GM19395 (cell line): ENCODE results near the gene PRSS50.
"Not testable (repeated sequence)": the region's sequence is repeated elsewhere in the genome, so short reads cannot be mapped to it uniquely, and the experiment has no call there.

Experiments
- ATAC-seq: cut with Tn5 transposase; IDR thresholded peaks from one replicate; pipeline ENCODE4 v1.9.1; 2021; ENCODE audit warnings: mild to moderate bottlenecking, moderate library complexity; ENCODE audit not compliant: unreplicated experiment

Gene PRSS50

DNA sequence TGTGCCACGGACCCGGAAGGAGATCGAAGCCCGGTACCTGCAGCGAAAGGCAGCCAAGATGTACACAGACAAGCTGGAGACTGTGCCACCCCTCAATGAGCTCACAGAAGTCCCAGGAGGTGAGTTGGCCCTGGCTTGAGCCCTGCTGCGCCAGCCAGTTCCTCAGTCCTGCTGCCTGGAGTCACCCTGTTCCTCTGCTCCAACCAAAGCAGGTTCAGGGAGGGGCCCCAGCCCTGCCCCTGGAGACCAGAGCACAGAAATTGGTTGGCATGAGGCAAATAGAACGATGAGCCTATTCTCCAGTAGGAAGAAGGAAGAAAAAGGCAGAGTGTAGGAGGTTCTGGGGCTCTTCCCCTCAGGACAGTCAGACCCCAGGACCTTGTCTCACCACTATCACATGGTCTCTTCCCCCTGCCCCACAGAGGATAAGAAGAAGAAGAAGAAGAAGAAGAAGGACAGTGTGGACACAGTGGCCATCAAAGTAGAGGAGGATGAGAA lies 8.5 kb downstream of the PRSS50 start:
- no peak for ATAC-seq

DNA sequence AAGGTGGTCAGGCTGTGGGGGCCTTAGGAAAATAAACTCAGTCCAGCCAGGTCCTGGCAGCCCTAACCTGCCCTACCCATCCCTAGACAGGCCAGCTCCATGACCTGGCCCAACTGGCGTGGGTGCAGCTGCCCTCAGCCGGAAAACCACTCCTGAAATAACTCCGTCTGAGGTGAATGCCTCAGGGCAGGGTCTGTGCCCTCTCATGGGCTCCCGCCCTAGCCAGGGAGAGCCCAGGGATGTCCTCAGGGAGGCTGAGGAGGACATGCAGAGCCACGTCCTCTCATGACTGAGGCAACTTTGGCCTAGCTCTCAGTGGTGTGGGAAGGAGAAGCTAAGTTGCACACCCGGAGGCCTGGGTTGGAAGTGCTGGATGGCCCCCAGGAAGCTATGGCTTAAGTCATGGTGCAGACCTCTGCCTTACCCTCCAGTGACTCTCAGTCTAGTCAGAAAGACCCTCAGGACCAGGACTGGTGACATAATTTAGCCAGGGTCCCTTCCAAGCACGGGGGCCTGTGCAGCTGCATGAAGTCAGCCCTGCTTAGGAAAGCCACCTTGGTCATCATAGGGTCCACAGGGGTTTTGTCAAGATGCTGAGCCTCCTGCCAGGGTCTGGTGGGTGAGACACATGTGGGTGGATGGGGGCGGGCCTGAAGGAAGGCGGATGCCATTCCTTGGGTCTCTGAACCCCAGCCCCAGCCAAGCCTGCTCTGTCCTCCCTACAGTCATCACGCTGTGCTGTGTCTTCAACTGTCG lies 9.1 kb downstream of the PRSS50 start:
- no peak for ATAC-seq

DNA sequence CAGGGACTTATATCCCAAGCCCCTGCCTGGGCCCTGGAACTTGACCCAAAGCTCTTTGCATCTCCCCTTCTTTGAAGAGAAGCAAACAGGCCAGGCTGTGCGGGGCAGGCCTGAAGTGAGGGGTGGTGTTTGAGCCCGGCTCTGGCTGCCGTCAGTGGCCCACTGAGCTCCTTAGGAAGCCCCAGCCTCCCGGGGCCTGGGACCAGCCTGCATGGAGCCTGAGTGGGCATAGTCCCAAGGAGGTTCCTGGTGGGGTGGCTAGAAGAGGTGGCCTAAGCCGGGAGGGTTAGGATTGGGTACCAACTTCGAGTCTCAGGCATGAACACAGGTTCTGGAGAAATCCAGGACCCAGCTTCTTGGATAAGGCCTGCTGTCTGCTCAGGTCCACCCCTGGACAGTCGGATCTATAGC lies 10.1 kb downstream of the PRSS50 start:
- no peak for ATAC-seq

- no peak for ATAC-seq
Measured at GRCh38 chr3:46706771-46707582, 10.7 kb downstream of the PRSS50 start.

DNA sequence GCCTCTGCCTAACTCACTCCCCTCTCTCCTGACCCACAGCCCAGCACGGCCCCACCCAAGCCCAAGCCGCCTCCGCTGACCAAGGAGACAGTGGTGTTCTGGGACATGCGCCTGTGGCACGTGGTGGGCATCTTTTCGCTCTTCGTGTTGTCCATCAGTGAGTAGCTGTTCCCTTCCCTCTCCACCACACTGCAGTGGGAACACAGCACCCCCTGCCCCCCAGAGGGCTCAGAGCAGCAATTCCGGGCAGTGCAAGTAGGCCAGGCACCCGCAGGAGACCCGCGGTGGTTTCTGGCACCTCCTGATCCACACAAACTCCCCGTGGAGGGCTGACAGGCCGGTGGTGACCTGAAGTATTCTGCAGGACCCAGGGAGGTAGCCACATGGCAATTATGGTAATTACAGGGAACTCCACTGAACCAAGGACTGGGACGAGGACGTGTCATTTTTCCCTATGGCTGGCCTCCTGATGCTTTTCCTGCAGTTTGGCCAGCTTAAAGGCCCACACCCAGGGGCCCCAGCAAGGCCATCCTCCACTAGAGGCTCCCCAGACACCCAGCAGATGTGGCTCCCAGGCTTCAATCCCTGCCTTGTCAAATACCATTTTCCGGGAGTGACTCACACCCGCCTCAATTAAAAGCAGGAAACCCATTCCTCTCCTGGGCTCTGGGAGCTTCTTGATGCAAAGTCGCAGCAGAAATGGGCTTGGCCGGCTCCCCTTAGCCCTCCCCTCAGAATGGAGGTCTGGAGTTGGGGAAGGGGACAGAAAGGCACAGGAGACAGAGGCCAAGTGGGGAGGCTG lies 11.7 kb downstream of the PRSS50 start:
- no peak for ATAC-seq

GRCh38 chr3:46705022-46705530 lies 12.6 kb downstream of the PRSS50 start:
- no peak for ATAC-seq

DNA sequence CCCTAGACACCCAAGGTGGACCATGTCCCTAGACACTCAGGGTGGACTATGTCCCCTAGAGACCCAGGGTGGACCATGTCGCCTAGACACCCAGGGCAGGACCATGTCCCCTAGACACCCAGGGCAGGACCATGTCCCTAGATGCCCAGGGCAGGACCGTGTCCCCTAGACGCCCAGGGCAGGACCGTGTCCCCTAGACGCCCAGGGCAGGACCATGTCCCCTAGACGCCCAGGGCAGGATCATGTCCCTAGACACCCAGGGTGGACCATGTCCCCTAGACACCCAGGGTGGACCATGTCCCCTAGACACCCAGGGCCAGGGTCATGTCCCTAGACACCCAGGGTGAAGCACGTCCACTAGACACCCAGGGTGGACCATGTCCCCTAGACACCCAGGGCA lies 13.3 kb downstream of the PRSS50 start:
- not testable (repeated sequence) for ATAC-seq

- no peak for ATAC-seq
Measured at GRCh38 chr3:46703013-46703520, 14.6 kb downstream of the PRSS50 start.

DNA sequence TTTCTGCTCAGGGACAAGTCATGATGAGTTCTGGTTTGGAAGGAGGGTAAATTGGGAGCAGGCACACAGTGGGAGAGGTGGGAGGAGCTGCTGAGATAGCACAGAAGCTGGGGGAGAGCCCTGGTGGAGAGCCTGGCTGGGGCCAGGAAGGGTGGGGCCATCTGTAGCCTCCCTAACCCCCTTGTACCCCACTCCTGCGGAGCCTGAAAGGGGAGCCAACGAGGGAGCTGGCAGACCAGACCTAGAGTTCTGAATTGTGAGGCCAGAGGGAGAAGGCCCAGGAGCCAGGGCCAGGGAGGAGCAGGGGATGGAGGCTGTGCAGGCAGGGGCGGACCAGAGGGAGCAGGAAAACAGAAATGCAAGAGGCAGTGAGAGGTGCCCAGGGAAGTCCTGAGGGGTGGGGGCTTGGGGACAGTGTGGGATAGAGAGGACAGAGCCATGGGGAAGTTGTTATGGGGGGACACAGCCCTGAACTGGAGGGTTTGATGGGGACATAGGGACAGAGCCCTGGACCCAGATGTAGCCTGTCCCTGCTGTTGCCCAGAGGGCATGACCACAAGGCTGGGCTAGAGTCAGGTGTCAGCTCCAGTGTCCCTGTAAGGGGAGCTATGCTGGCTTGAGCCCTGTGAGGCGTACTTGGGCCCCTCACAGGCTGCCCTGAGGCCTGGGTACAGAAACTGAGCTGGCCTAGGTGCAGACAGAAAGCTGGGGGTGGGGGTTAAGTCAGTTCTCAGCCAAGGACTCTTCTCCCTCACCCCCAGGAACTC lies 15.2 kb downstream of the PRSS50 start:
- no peak for ATAC-seq

GRCh38 chr3:46701181-46701939 lies 16.3 kb downstream of the PRSS50 start, which contains the start of gene TMIE:
TSS of gene TMIE (plus strand) at chr3:46701392. CDS start at chr3:46701488, 96 bp downstream.
- no peak for ATAC-seq

GRCh38 chr3:46700772-46701171 lies 16.9 kb downstream of the PRSS50 start:
- ATAC-seq, result no peak

DNA sequence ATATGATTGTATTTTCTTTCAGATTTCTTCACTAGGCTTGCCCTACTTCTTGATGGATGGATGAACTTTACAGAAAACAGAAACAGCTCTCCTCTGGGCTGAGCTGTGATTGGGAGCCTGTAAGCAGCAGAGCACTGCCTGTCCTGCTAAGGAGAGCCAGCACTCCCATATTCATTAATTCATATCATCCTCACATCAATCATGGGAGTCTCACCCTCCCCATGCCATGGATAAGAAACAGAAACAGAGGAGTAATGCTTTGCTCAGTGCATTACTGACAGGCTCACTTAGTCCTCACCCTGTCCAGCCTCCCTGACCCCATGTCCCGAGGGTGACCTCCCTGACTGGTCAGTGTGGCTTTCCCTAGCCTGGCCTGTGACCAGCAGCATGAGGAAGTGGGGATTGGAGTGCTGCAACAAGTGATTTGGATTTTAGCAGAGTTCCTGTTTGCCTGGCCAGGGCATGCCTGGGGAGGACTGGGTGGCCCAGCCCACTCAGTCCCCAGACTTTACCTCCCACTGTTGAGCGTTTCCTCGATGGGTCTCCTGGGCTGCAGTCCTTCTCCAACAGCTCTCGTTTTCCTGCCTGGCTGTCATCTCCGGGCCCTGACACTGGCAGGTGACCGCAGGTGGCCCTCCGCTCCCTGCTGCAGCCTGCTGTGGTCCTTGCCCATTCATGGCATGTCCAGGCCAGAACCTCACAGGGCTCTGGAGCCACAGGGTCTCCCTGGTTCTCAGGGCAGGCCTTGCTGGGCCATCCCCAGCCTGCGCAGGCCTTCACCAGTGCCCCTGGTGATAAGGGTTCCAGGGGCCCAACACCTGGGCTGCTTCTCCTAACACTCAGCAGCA lies 17.8 kb downstream of the PRSS50 start:
- ATAC-seq, result no peak

- no peak for ATAC-seq
Measured at GRCh38 chr3:46695962-46696894, 21.4 kb downstream of the PRSS50 start.

DNA sequence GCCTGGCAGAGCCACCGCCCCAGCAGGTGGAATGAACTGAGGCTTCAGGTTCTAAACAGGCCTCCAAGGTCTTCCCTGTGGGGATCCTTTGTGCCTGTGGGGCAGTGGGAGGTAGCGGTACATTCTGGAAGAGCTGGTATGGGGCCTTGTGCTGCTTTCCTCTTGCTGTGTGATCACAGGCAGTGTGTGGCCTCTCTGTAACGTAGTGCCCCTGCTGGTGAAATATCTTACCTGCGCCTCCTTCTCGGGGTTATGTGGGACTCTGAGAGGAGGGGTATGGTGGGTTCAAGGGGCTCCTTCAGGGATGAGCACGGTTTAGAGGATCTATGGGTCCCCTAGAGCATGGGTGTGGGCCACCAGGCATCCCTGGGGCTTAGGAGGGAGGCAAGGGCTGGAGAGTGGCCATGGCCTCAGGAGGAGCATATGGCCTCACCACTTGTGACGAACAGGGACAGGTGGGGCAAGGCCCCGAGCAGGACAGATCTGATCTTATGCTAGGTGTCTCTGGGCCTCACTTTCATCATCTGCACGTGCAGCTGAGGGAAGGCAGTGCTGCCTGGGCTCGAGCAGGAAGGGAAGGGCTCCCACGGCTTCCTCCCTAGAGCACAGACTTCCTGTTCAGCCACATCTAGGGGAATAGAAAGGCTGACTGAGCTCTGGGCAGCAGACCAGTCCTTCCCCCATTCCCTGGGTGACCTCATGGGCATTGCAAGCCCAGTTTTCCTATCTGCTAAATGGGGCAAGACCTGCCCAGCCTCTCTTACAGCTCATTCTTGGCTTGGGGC lies 22.3 kb downstream of the PRSS50 start:
- ATAC-seq, result no peak

DNA sequence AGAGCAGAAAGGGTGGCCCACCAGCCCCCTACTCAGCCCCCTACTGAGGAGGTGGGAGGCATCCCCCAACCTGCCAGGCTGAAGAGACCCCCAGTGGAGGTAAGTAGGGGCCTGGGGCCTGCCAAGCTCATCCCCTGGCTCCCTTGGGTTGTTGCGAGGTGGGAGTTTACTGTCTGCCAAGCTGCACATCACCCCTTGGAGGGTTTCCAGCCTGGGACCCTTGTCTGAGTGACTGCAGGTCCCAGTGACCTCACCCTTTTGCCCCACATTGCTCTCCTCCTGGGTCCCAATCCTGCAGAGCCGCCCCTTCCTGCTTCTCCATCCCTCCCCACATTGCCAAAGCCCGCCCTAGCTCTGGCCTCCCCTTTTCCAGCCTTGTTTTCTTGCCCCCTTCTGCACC lies 23.1 kb downstream of the PRSS50 start:
- ATAC-seq, result no peak

GRCh38 chr3:46693892-46694226 lies 23.8 kb downstream of the PRSS50 start:
- ATAC-seq, result no peak
